Suprapubic skin (tissue), 4 donors: ENCODE data around the gene C1orf35. TPM values are rescaled to one million over a fixed set of nuclear protein-coding genes. Genes with fewer than 3 reads are reported as not detected.
A peak's percentile ranks its signal among the peaks of the same experiment; 100 is the strongest.

ENCODE experiments used
- DNase-seq, 2 donors: peaks; one replicate each; pipeline ENCODE4 v3.0.0-alpha.2; 2019; ENCODE audit warnings: low spot score in 2 of 2
- H3K27ac ChIP-seq: fragments of 200-600 bp; sonication (generic); one replicate; pipeline ENCODE4 v1.5.1; 2019
- H3K27me3 ChIP-seq: fragments of 200-600 bp; sonication (generic); one replicate; pipeline ENCODE4 v1.5.1; 2019
- H3K36me3 ChIP-seq: fragments of 200-600 bp; sonication (generic); one replicate; pipeline ENCODE4 v1.5.1; 2019
- H3K4me1 ChIP-seq: fragments of 200-600 bp; sonication (generic); one replicate; pipeline ENCODE4 v1.5.1; 2019
- H3K4me3 ChIP-seq: fragments of 200-600 bp; sonication (generic); one replicate; pipeline ENCODE4 v1.5.1; 2019; ENCODE audit warnings: mild to moderate bottlenecking
- H3K9me3 ChIP-seq: fragments of 200-600 bp; sonication (generic); one replicate; pipeline ENCODE4 v1.5.1; 2019
- EP300 ChIP-seq: sonication (generic); formaldehyde crosslinking; IDR thresholded peaks from one replicate; pipeline ENCODE4 v1.6.1; 2017; ENCODE audit warnings: antibody characterized with exemption
- POLR2A ChIP-seq, 2 donors: fragments of 450-650 bp; IDR thresholded peaks; one replicate each; pipeline ENCODE4 v1.6.1; 2017; ENCODE audit warnings: antibody characterized with exemption in 2 of 2, mild to moderate bottlenecking in 2 of 2, moderate library complexity in 2 of 2
- POLR2AphosphoS5 ChIP-seq, 3 donors: sonication (generic); formaldehyde crosslinking; IDR thresholded peaks; one replicate each; pipeline ENCODE4 v1.6.1; 2017; ENCODE audit warnings: antibody characterized with exemption in 3 of 3
- WGBS: methylation state at CpG from one replicate; pipeline ENCODE4 v1.1.5; 2018; 5-methylcytosine and 5-hydroxymethylcytosine counted together
- total RNA-seq, 4 donors: library from RNA; depleted of rRNA; stranded (reverse); fragments of >200 nt; gene quantifications; one replicate each; pipeline ENCODE4 v1.1.0, GENCODE V29; 2016
- TF ChIP-seq, protein P1 (sequence below), 2 donors: fragments of 200-600 bp in 1 of 2; fragments of 450-650 bp in 1 of 2; sonication (generic) in 1 of 2; IDR thresholded peaks; one replicate each; pipeline ENCODE4 v1.5.1; 2016 to 2019; ENCODE audit warnings: antibody characterized with exemption in 2 of 2, mild to moderate bottlenecking in 1 of 2, moderate library complexity in 1 of 2

C1orf35 gene
- total RNA-seq, 4 donors from 2014 or later, result 10.6 to 32.3 (median 17.1) TPM

DNA sequence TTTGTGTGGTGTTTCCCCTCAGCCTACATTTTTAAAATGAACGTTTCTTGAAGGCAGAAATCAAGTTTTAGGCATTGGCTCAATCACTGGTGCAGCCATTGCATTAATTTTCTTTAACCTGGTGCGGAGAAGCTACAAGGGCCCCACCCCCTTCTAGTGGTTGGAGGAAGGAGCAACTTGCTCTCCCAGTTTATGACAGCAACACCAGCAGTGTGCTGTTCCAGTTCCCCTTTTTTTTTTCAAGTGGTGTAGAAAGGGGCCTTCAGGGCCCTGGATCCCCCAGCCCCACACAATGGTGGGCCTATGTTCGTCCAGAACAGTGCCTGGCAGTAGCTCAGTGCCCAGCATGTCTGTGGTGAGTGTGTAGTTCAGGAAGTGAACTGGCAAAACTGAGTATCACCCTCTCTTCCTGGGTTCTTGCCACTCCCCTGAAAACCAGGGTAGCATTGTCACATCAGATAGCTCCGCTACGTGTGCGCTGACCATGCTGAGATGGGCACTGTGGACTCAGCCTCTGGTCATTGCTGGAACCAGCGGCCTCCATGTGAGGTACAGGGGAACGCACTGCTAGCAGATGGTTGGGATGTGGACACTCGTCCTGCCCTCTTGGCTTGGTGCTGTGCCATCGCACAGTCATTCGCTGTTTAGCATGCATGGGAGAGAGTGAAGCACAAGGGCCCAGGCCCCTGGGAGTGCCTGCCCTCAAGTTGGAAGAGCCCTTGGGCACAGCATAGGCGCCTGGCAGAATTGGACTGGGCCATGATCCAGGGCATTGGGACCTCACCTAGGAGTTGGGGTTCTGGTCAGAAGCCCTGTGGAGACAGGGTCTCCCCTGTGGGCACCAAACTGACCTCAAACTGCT, 13.4 kb downstream of the C1orf35 start:
- Histone ChIP-seq H3K4me1 (peaks cover 86% of the 10 kb centered on the region), H3K36me3 (peaks cover 3% of the 10 kb centered on the region), H3K4me3 (peak overlapping the region; percentile 15), H3K9me3 (peaks cover 3% of the 10 kb centered on the region), H3K27ac (peak overlapping the region; percentile 55), H3K27me3 (no peaks in the 10 kb centered on the region)
- WGBS, result 64% methylated on average over 12 of the region's 12 CpGs
- TF ChIP-seq POLR2A (IDR thresholded peaks at IDR 0.05) (no peak), POLR2AphosphoS5 (IDR thresholded peaks at IDR 0.05) (no peak)
- TF ChIP-seq, protein P1, sequence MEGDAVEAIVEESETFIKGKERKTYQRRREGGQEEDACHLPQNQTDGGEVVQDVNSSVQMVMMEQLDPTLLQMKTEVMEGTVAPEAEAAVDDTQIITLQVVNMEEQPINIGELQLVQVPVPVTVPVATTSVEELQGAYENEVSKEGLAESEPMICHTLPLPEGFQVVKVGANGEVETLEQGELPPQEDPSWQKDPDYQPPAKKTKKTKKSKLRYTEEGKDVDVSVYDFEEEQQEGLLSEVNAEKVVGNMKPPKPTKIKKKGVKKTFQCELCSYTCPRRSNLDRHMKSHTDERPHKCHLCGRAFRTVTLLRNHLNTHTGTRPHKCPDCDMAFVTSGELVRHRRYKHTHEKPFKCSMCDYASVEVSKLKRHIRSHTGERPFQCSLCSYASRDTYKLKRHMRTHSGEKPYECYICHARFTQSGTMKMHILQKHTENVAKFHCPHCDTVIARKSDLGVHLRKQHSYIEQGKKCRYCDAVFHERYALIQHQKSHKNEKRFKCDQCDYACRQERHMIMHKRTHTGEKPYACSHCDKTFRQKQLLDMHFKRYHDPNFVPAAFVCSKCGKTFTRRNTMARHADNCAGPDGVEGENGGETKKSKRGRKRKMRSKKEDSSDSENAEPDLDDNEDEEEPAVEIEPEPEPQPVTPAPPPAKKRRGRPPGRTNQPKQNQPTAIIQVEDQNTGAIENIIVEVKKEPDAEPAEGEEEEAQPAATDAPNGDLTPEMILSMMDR (IDR thresholded peaks at IDR 0.05), result no peak
- DNase-seq, result no peak

DNA sequence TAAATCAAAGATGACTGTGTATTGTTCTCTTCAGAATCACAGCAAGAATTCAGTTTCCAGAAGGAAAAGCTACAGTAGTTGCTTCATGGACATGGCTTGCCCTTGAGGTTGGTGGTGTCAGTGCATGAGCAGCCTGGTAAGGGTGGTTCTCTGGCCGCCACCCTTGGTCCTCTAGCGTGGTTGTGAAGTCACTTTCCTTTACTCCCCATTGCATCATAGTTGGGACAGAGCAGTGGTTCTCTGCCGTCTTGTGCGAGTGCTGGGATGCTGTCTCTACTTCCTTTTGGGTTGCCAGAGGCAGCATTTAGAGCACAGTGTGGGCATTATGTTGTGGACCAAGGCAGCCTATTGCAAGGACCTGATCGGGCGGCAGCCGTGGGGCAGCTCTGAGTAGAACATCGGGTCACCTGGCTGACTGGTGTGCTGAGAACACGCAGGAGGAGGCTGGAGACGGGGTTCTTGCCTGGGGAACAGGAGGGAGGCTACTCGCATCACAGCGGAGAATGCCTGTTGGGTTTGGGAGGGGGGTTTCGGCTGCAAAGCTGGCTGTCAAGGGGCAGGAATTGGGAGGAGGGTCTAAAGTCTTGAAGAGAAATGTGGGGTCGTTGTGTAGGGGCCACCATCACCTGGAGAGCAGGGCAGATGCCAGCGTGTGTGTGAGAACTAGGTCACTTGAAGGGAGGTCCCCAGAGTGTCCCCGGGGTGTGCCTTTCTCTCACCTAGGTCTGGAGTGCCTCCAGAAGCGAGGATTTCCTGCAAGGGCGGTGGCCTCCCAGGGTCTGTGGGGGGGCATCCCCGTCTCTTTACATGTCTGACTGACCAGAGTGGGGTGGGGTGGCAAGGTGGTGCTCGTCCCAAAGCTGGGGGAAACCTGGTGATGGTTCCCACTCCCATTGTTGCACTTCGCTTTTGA, 14.3 kb downstream of the C1orf35 start:
- Histone ChIP-seq H3K9me3 (no peaks in the 10 kb centered on the region), H3K4me1 (peaks cover 95% of the 10 kb centered on the region), H3K36me3 (peaks cover 3% of the 10 kb centered on the region), H3K27ac (peak overlapping the region; percentile 58), H3K4me3 (peak overlapping the region; percentile 15), H3K27me3 (no peaks in the 10 kb centered on the region)
- TF ChIP-seq POLR2A (IDR thresholded peaks at IDR 0.05) (no peak), POLR2AphosphoS5 (IDR thresholded peaks at IDR 0.05) (no peak), EP300 (no peak)
- TF ChIP-seq, protein P1 (IDR thresholded peaks at IDR 0.05), result no peak
- WGBS, result 55% methylated on average over 17 of the region's 21 CpGs
- DNase-seq, result peak in 1 of 2 donors; percentile 67

DNA sequence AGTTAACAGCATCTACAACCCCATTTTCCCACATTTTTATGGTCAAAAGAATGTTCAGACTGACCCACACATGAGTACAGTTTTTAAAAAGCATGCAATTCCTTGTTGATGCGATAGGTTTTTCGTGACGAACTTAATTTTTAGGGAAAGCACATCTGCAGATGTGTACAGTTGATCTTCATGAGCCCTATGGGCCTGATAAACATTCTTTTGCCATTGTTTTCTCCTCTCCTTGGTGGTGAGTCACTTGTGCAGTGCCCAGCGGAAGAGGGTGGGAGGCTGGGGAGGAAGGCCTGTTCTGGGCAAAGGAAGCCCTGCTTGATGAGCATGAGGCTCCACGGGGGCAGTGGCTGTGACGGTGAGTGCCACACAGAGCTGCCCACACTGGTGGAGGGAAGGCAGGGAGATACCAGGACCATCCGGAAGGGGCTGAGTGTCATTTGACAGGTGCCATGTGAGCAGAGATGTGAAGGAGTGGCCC, 15.3 kb downstream of the C1orf35 start:
- H3K36me3 ChIP-seq, result no peaks in the 10 kb centered on the region
- no peak for DNase-seq
- H3K27ac ChIP-seq, result peak overlapping the region; percentile 58
- TF ChIP-seq POLR2A (IDR thresholded peaks at IDR 0.05) (no peak), EP300 (no peak), POLR2AphosphoS5 (IDR thresholded peaks at IDR 0.05) (no peak)
- TF ChIP-seq, protein P1 (IDR thresholded peaks at IDR 0.05), result no peak
- 35% methylated on average over 6 of the region's 7 CpGs for WGBS
- H3K4me1 ChIP-seq, result peaks cover 92% of the 10 kb centered on the region
- peak overlapping the region; percentile 3 for H3K4me3 ChIP-seq
- no peaks in the 10 kb centered on the region for H3K27me3 ChIP-seq
- H3K9me3 ChIP-seq, result no peaks in the 10 kb centered on the region

DNA sequence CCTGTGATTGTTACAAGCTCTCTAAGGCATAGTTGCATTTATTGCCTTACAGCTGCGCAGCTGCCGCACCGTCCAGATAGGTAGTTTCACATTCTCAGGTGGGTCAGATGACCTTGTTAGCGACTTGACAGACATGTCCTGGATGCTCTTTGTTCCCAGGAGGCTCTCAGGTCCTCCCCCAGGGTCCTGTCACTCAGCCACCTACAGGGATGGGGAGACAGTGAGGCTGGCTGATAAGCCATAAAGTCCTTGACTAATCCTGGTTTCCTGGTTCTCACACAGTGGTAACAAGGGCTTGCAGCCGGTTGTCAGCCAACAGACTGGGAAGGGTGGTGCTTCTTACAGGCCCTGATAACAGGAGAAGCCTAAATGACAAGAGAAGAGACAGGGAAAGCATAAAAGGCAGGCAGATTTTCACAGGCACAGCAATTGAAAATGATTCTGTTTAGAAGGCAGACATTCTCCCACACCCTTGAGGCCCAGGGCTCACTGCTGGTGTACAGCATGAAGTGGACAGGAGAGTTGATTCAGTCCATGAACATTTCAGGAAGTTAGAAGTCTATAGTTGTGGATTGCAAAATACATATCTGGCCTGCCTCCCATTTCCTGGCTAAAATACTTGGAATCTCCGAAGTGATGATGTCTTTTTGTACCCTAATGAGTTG, 17.7 kb downstream of the C1orf35 start:
- TF ChIP-seq POLR2AphosphoS5 (IDR thresholded peaks at IDR 0.05) (no peak), EP300 (no peak), POLR2A (IDR thresholded peaks at IDR 0.05) (no peak)
- TF ChIP-seq, protein P1 (IDR thresholded peaks at IDR 0.05), result no peak
- peaks cover 82% of the 10 kb centered on the region for H3K4me1 ChIP-seq
- no peak for DNase-seq
- no peaks in the 10 kb centered on the region for H3K9me3 ChIP-seq
- no peaks in the 10 kb centered on the region for H3K36me3 ChIP-seq
- peak overlapping the region; percentile 49 for H3K27ac ChIP-seq
- H3K4me3 ChIP-seq, result peak overlapping the region; percentile 97
- H3K27me3 ChIP-seq, result no peaks in the 10 kb centered on the region
- WGBS, result 23% methylated on average over 2 of the region's 6 CpGs
